Upper lobe of left lung (tissue), 4 donors: Measurements from ENCODE around the gene ADGRL3.

Source experiments
- EP300 ChIP-seq, 4 donors: sonication (generic); formaldehyde crosslinking; IDR thresholded peaks; one replicate each; pipeline ENCODE4 v1.5.1; 2017; ENCODE audit warnings: antibody characterized with exemption in 4 of 4, control low read depth in 2 of 4
- POLR2A ChIP-seq, 4 donors: fragments of 450-650 bp; IDR thresholded peaks; one replicate each; pipeline ENCODE4 v1.5.1; 2016 to 2017; ENCODE audit warnings: antibody characterized with exemption in 4 of 4, mild to moderate bottlenecking in 2 of 4
- POLR2AphosphoS5 ChIP-seq, 2 donors: sonication (generic); formaldehyde crosslinking; IDR thresholded peaks; one replicate each; pipeline ENCODE4 v1.5.1; 2017; ENCODE audit warnings: antibody characterized with exemption in 2 of 2
- TF ChIP-seq, protein P1 (sequence below), 6 experiments: fragments of 450-650 bp in 4 of 6; fragments of 200-600 bp in 2 of 6; sonication (generic) in 2 of 6; IDR thresholded peaks; one replicate each; pipeline ENCODE4 v1.5.1; 2016 to 2019; ENCODE audit warnings: antibody characterized with exemption in 6 of 6

DNA sequence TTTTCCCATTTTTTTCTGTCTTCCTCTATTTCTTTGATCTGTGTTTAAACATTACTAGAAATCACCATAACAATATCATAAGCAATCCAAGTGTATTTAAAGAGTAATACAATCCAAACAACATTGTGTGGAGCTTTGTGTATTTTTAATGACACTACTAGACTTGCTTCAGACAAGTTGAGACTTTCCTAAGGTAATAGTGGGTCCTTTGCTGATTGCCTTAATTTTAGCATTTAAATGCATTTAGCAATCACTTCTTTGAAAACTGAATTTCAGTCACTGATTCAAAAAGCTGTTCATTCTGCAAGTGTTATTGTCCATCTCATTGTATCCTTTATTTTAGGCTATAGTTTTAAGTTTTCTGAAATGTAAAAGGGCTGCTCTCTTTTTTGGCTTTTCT is 804.8 kb downstream of the ADGRL3 start:
- TF ChIP-seq POLR2A (IDR thresholded peaks at IDR 0.05), result no peak
- TF ChIP-seq, protein P1, sequence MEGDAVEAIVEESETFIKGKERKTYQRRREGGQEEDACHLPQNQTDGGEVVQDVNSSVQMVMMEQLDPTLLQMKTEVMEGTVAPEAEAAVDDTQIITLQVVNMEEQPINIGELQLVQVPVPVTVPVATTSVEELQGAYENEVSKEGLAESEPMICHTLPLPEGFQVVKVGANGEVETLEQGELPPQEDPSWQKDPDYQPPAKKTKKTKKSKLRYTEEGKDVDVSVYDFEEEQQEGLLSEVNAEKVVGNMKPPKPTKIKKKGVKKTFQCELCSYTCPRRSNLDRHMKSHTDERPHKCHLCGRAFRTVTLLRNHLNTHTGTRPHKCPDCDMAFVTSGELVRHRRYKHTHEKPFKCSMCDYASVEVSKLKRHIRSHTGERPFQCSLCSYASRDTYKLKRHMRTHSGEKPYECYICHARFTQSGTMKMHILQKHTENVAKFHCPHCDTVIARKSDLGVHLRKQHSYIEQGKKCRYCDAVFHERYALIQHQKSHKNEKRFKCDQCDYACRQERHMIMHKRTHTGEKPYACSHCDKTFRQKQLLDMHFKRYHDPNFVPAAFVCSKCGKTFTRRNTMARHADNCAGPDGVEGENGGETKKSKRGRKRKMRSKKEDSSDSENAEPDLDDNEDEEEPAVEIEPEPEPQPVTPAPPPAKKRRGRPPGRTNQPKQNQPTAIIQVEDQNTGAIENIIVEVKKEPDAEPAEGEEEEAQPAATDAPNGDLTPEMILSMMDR (IDR thresholded peaks at IDR 0.05), result no peak
- TF ChIP-seq POLR2AphosphoS5 (IDR thresholded peaks at IDR 0.05), result no peak
- TF ChIP-seq EP300 (IDR thresholded peaks at IDR 0.05), result no peak
